ENCODE results near the gene FLT3.

Gene FLT3

DNA sequence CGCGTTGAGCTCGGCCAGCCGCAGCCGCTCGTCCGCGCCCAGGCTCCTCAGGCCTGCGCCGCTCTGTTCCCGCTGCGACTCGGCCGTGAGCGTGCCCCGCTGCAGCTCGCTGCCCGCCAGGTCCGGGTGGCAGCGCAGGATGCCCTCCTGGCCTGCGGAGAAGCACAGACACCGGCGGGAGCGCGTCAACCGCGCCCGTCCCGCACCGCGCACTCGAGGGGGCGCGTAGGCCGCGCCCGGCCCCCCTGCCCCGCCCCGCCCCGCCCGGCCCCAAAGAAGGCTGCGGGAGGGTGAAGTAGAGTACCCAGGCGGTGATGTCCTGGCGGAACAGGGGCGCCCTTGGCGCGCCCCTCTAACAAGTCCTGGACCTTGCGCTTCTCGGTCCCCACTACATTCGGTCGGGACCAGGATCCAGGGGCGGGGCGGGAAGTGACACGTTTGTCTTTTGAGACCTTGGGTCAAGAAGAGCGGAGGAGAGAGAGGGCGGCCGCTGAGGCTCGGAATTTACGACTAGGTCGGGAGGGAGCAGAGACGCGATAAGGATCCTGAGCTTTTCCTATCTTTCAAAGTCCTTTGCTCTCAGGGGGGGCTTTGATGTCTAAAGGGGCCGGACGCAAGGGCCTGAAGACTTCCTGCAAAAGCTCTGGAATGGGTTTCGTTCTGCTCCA lies 121.9 kb downstream of the FLT3 start:
- in situ Hi-C loops (cut with HindIII; ENCODE audit: low pct_unique_long_range_greater_than_20kb, low sequenced_read_pairs), result no loop called here
- no peak for TF ChIP-seq JUND (IDR thresholded peaks at IDR 0.05; ENCODE audit: low read depth)
- DNase-seq (ENCODE audit: low read depth in 1 of 2, low spot score in 1 of 2), result no peak

DNA sequence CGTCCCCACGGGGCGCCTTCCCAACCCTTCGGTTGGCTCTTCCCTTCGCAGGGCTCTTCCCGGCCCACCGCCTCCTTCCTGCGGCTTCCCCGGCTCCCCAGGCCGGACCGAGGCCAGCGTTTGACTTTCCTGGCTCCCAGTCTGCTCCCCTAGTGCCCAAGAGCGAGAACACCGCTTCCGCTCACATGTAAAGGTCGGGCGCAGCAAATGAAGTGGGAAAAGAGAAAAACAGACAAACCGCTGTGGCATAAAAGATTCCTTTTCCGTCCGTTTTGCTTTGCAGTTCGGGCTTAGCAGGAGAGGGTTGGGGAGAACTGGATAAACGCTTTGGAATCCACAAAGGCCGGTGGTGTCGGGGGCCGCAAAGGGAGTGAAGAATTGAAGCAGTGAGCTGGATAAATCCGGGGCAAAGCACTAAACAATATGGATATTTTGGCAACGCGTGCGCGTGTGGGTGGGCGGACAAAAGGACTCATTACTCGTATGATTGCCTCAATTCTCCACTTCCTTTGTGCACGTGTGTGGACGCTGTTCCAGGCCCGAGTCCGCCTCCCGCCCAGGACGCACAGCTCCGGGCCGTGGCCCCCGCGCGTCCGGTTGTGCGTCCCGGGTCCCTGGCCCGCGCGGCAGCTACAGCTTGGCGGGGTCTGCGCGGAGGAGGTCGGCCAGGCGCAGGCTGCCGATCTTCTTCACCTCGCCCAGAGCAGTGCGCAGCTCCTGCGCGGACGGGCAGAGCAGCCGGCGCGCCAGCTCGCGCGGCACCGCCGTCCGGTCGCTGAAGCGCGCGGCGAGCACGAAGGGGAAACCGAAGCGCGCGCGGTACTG lies 122.7 kb downstream of the FLT3 start:
- DNase-seq (ENCODE audit: low read depth in 1 of 2, low spot score in 1 of 2), result no peak
- TF ChIP-seq JUND (IDR thresholded peaks at IDR 0.05; ENCODE audit: low read depth), result no peak
- in situ Hi-C loops (cut with HindIII; ENCODE audit: low pct_unique_long_range_greater_than_20kb, low sequenced_read_pairs), result no loop called here

DNA sequence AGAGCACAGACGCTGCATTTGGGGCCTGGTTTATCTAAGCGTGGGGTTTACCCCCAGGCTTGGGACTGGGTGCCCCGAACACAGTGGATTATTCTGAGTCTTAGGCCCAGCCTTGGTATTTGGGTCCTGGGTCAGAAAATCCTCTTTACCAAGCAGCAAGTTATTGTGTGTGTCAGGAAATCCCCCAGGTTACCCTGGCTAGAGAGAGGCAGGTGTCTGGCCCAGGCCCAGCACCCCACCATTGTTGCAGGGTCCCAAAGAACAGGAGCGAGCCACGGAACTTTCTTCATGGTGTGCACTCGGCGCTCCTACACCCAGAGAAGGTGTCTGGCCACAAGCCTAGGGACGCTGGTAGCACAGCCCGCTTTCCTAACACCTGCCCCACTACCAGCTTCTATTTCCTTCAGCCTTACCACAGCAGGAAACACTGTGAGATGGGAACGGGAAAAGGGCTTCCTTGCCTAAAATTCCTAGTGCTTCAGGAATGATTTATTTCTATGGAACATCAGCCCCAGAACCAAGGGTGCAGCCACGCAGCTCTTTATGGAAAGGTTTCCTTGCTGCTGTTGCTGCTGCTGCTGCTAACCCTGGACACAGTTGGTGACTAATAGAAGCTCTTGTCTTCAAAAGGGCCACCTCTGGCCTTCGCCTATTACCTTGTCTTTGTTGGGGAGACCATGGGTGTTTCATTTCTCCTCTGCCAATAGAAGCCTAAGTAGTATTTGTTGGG lies 123.8 kb downstream of the FLT3 start:
- DNase-seq (ENCODE audit: low read depth in 1 of 2, low spot score in 1 of 2), result no peak
- no peak for TF ChIP-seq JUND (IDR thresholded peaks at IDR 0.05; ENCODE audit: low read depth)
- in situ Hi-C loops (cut with HindIII; ENCODE audit: low pct_unique_long_range_greater_than_20kb, low sequenced_read_pairs), result no loop called here

DNA sequence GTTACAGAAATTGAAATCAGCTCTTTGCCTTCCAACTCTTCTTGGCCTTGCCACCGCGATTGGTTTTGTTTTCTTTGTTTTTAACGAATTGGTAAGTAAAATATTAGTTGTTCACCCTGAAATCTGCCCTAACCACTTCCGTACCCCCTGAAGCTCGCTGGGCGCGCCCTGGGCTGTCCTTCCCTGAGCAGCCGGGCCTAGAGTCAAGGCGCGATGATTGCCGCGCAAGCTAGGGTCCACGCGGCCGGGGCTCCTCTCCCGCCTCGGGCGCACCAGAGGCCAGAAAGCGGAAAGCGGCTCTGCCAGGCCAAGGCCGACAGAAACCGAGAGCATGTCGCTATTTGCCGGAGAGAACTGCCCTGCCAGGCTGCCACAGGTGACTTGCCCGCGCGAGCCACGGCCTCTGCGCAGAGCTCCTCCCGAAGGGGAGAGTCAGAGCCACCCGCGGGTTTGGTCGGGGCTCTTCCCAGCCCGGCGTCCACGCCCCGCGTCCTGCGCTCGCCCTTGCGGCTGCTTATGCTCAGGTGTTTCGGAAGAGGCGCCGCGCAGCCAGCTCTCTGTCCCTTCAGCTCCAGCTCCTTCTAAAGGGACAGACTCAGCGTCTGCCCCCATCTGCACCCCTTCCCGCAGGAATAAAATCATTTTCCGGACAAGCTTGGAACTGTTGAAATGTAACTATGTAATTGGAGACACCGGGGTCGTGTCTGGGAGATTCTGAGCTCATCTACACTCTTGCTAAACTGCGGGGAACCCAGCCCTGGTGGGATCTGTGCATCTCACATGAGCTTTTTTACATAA lies 124.6 kb downstream of the FLT3 start:
- no peak for DNase-seq (ENCODE audit: low read depth in 1 of 2, low spot score in 1 of 2)
- in situ Hi-C loops (cut with HindIII; ENCODE audit: low pct_unique_long_range_greater_than_20kb, low sequenced_read_pairs), result no loop called here
- TF ChIP-seq JUND (IDR thresholded peaks at IDR 0.05; ENCODE audit: low read depth), result no peak

DNA sequence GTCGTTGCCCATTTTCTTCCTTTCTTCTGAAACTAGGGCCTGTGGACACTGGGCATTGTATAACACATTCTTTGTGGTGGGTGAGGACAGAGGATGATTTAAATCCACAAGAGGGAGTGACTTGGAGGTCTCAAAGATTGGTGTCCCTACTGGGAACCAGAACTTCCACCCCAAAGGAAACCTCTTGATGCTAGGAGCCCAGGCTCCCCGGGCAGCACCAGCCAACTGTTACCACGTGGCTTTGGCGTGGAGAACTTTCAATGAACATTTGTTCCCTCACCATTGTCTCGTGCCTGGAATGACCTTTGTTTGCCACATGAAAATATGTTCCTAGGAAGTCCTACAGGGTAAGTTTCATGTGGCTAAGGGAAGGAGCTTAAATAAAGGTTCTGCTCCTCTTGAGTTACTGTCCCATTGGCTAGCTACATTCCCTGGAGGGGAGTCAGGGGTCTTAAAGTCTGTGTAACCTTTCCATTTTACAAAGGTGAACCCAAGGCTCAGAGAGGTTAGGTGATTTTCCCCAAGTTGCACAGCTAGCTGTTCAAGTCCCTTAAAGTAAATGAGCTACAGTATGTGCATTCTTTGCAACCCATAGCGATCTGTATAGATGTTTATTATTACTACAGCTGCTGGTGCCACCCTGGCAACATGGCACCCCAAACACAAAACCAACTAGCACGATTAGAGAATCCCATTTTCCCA lies 126.3 kb downstream of the FLT3 start:
- TF ChIP-seq JUND (IDR thresholded peaks at IDR 0.05; ENCODE audit: low read depth), result no peak
- DNase-seq (ENCODE audit: low read depth in 1 of 2, low spot score in 1 of 2), result no peak
- in situ Hi-C loops (cut with HindIII; ENCODE audit: low pct_unique_long_range_greater_than_20kb, low sequenced_read_pairs), result no loop called here

DNA sequence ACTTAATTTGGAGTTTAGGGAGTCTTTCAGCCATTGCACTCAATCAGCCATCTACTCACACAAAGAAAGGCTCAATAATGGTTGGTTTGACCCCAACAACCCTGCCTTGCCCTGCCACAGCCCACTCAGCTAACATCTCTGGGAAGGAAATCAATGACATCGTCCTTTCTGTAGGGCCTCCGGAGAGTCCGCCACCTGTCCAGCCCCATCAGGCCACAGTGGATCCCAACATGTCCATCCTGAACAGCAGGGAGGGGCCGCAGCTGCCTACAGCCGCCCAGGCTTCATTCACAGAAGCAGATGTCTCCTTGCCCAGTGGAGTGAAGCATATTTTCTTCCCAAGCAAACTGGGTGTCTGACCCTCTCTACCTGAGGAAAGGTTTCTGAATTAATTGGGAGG lies 127.1 kb downstream of the FLT3 start:
- in situ Hi-C loops (cut with HindIII; ENCODE audit: low pct_unique_long_range_greater_than_20kb, low sequenced_read_pairs), result no loop called here
- no peak for TF ChIP-seq JUND (IDR thresholded peaks at IDR 0.05; ENCODE audit: low read depth)
- no peak for DNase-seq (ENCODE audit: low read depth in 1 of 2, low spot score in 1 of 2)

DNA sequence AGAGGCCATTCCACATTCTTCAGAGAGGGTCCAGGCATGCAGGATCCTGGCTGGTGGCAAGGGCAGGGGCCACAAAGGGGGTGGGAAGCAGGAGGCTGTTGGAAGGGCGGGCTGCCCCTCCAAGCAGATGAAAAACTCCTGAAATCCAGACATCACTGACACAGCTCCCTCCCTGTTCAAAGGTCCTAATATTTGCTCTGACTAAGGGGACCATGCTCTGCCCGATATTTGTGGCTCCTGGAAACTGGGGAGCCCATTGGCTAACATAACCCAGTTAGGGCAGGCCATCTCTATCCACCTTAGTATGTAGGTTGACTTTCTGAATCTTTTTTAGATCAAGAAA lies 127.9 kb downstream of the FLT3 start:
- no peak for TF ChIP-seq JUND (IDR thresholded peaks at IDR 0.05; ENCODE audit: low read depth)
- in situ Hi-C loops (cut with HindIII; ENCODE audit: low pct_unique_long_range_greater_than_20kb, low sequenced_read_pairs), result no loop called here
- DNase-seq (ENCODE audit: low read depth in 1 of 2, low spot score in 1 of 2), result no peak

DNA sequence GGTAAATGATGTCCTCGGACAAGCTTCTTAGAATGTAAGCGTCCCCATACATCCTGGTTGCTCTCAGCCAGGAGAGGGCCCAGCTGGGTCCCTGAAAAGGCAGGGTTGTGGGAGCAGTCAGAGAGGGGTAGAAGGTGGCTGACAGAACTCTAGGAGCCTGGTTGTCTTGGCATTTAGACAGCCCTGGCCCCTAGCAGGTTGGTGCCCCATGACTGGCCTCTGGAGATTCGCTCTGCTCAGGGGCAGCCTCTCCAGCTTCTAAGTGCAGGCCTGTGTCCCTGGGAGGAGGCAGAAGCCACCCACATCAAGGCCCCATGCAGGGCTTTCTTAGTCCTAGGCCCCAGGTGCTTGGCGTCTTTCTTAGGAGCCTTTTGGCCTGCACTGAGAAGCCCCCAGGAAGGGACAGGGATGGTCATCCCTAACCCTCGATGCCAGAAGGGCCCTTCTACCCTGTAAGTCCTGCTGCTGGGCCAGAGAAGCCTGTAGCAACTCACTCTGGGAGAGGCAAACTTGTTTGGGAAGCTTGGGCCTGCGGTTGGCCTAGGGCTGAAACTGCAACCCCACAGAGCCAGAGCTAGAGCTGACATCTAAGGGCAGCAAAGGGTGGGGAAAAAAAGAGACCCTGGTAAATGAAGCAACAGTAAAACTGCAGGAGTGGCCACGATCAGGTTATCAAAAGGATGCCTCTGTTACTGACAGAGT lies 128.4 kb downstream of the FLT3 start:
- in situ Hi-C loops (cut with HindIII; ENCODE audit: low pct_unique_long_range_greater_than_20kb, low sequenced_read_pairs), result no loop called here
- no peak for DNase-seq (ENCODE audit: low read depth in 1 of 2, low spot score in 1 of 2)
- no peak for TF ChIP-seq JUND (IDR thresholded peaks at IDR 0.05; ENCODE audit: low read depth)

DNA sequence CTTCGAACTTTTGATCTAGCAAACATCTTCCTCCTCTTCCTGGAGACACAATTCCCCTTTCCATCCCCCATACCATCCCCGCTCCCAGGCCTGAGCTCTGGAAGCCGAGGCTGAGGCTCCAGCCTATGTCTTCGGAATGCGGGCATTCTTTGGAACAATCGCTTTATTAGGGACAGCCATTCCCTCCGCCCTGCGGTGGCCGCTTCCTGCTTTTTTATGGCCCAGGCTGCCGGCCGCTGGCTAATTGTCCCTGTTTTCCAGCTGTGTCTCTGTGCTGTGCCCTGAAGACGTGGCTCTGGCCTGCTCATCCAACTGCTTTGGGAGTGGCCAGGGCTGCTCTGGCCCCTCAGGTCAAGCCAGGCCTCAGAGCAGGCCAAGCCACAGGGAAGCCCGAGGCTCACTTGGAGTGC lies 129.1 kb downstream of the FLT3 start:
- no peak for TF ChIP-seq JUND (IDR thresholded peaks at IDR 0.05; ENCODE audit: low read depth)
- DNase-seq (ENCODE audit: low read depth in 1 of 2, low spot score in 1 of 2), result no peak
- in situ Hi-C loops (cut with HindIII; ENCODE audit: low pct_unique_long_range_greater_than_20kb, low sequenced_read_pairs), result no loop called here

DNA sequence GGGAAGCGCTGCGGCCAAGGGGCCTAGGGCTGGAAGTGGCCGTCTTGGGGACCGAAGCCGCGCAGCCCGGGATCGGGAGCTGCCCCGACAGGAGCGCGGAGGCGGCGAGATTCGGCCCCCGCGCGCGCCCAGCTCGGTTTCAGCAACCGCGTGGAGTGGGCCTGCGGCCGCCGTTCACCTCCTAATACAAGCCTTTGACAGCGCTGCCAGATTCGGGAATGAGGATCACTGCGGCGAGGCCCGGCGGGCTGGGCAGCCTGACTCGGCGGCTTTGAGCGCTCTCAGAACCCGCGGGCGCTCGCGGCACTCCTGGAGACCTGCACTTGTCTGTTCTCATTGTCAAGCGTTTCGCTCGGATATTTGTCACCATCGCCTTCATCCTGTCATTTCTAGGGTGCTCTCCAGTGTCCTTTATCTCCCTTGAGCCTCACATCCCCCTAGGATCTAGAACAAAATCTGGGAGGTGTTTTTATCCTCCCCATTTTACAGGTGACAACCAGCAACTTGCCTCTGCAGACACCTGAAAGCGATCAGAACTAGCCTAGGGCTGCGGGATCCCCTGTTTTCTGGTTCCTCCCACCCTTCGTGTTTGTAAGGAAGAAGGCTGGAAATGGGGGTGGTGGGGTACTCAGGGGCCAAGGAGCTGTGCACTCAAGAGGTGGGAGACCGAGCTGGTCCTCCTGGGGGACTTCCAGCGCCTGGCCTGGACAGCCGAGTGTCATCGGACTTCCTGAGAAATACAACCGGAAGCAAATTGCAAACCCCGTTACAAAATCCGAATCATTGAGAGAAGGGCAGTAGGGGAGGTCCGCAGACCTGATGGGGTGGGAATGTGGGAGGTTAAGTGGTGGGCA lies 129.8 kb downstream of the FLT3 start:
- TF ChIP-seq JUND (IDR thresholded peaks at IDR 0.05; ENCODE audit: low read depth), result no peak
- DNase-seq (ENCODE audit: low read depth in 1 of 2, low spot score in 1 of 2), result no peak
- in situ Hi-C loops (cut with HindIII; ENCODE audit: low pct_unique_long_range_greater_than_20kb, low sequenced_read_pairs), result no loop called here

DNA sequence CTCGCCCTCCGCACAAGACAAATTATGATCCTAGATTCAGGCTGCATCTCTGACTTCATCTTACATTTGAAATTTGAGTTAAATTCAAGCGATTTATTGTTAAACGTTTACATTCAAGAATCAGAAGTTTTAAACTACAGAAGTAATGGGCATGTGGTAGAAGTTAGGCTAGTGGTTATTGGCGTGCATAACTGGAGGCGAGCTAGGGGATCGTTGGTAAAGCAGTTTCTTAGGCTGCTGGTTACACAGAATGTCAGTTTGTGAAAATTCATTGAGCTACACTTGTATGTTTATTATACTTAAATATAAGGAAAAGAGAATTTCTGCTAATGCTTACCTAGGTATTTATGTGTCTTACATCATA lies 130.5 kb downstream of the FLT3 start:
- in situ Hi-C loops (cut with HindIII; ENCODE audit: low pct_unique_long_range_greater_than_20kb, low sequenced_read_pairs), result no loop called here
- TF ChIP-seq JUND (IDR thresholded peaks at IDR 0.05; ENCODE audit: low read depth), result no peak
- no peak for DNase-seq (ENCODE audit: low read depth in 1 of 2, low spot score in 1 of 2)
